ENCODE results near the gene TCP1.
A peak's percentile ranks its signal among the peaks of the same experiment; 100 is the strongest.

Gene TCP1

DNA sequence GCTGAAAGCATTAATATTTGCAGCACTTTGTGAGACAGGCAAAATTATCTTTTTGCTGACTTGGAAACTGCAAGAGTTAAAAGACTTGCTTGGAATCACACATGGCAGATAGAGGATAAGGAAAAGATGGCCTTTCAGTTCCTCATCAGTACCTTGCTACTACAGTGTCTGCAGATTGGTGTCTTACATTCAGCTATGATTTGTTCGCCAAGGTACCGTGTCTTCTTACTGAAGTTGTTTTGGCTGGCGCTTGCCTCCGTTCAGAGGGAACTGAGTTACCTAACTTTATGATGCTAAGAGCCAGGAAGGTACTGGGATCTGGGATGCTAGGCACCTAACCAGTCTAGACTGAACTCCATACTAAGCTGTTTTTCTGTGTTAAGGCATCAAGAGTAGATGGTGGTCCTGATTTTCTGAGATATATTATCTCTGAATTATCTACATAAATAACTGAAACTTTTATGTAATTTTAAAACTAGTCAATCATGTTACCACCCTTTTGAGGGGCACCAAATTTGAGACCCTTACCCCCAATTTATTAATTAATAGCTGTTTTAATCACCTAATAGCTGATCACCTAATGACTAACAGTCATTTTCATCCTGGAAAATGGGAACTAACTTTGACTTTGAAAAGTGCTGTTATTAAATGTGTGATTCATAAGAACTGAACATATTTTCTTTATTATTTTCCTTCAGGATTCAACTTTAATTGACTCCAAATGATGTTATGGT lies 59.6 kb downstream of the TCP1 start:
- H3K27ac ChIP-seq = no peak overlapping the region
- no peak for DNase-seq (ENCODE audit: low spot score)
- TF ChIP-seq, protein P1, sequence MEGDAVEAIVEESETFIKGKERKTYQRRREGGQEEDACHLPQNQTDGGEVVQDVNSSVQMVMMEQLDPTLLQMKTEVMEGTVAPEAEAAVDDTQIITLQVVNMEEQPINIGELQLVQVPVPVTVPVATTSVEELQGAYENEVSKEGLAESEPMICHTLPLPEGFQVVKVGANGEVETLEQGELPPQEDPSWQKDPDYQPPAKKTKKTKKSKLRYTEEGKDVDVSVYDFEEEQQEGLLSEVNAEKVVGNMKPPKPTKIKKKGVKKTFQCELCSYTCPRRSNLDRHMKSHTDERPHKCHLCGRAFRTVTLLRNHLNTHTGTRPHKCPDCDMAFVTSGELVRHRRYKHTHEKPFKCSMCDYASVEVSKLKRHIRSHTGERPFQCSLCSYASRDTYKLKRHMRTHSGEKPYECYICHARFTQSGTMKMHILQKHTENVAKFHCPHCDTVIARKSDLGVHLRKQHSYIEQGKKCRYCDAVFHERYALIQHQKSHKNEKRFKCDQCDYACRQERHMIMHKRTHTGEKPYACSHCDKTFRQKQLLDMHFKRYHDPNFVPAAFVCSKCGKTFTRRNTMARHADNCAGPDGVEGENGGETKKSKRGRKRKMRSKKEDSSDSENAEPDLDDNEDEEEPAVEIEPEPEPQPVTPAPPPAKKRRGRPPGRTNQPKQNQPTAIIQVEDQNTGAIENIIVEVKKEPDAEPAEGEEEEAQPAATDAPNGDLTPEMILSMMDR (IDR thresholded peaks at IDR 0.05) = no peak
- peak overlapping the region; percentile 95 for H3K4me3 ChIP-seq

DNA sequence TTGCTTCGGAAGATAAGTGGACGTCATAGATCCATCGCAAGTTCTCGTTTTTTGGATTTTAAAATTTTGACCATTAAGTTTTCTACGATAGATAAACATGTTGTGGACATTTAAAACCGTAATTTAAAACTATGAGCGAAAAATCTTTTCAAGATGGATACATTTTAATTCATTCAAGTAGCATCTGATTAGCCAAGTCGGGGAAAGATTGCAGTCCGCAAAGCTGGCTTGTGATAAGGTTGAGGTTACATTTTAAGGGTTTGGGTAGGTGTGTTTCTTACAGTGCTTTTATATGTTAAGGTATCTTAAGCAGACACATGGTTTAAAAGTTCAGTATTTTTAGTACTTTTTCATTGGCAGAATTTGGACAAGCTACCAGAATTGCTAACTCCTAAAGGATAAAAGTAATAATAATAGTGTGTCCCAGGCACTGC lies 60.9 kb downstream of the TCP1 start:
- Histone ChIP-seq H3K27ac (peak overlapping the region; percentile 98 to 99), H3K4me3 (peak overlapping the region; percentile 95)
- TF ChIP-seq, protein P1 (IDR thresholded peaks at IDR 0.05) = no peak
- DNase-seq (ENCODE audit: low spot score) = no peak

Measured in coronary artery (tissue), 2 donors.